ENCODE data around the gene SIRT2. TPM values are rescaled to one million over a fixed set of nuclear protein-coding genes. Genes with fewer than 3 reads are reported as not detected.
A peak's percentile ranks its signal among the peaks of the same experiment; 100 is the strongest.

The SIRT2 gene
- total and polyA plus RNA-seq, 2 of the 13 experiments (the other 11 are each of a cell fraction or from before 2014, with no cell fraction given) = 22.3 to 26.1 TPM

DNA sequence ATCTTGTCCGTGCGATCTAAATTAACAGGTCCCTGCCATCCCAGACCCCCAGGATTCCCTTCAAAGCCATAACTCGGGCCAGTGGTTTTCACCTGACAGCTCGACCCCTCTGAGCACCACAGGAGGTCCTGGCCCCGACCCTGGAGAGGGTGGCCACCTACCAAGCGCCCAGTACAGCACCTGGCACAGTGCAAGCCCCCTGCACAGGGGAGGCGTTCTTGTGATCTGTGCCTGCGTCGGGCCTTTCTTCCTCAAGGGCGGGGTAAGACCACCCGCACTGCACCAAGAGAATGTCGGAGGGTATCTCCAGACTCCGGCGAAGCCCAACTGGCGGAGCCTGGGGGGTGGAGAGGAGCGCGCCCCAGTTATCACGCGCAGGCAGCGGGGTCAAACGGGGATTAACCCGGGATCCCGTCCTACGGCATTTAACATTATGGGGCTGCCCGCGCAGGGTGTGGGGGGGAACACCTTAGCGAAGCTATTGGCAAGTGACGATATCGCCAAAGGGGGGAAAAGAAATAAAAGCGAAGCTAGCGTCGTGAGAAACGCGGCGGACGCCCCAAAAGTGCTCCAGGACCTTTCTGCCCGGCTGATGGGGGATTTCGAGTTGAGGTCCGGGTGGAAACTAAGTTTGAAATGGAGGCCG lies 48.3 kb downstream of the SIRT2 start (continued):
- TF ChIP-seq CHD4 (IDR thresholded peaks at IDR 0.05; ENCODE audit: borderline replicate concordance, low read length) (peak; percentile 72; the same call in 1 of the 2 replicates), SOX13 (IDR thresholded peaks at IDR 0.05) (no peak), SOX13 (CRISPR knock-in tag; conservative IDR thresholded peaks at IDR 0.05 in 1 of 2, IDR thresholded peaks at IDR 0.05 in 1 of 2) (0 out of 4 replicates have a peak, but pooled peaks of 1 of the 2 experiments have one; percentile 8)
- TF ChIP-seq, protein P1, sequence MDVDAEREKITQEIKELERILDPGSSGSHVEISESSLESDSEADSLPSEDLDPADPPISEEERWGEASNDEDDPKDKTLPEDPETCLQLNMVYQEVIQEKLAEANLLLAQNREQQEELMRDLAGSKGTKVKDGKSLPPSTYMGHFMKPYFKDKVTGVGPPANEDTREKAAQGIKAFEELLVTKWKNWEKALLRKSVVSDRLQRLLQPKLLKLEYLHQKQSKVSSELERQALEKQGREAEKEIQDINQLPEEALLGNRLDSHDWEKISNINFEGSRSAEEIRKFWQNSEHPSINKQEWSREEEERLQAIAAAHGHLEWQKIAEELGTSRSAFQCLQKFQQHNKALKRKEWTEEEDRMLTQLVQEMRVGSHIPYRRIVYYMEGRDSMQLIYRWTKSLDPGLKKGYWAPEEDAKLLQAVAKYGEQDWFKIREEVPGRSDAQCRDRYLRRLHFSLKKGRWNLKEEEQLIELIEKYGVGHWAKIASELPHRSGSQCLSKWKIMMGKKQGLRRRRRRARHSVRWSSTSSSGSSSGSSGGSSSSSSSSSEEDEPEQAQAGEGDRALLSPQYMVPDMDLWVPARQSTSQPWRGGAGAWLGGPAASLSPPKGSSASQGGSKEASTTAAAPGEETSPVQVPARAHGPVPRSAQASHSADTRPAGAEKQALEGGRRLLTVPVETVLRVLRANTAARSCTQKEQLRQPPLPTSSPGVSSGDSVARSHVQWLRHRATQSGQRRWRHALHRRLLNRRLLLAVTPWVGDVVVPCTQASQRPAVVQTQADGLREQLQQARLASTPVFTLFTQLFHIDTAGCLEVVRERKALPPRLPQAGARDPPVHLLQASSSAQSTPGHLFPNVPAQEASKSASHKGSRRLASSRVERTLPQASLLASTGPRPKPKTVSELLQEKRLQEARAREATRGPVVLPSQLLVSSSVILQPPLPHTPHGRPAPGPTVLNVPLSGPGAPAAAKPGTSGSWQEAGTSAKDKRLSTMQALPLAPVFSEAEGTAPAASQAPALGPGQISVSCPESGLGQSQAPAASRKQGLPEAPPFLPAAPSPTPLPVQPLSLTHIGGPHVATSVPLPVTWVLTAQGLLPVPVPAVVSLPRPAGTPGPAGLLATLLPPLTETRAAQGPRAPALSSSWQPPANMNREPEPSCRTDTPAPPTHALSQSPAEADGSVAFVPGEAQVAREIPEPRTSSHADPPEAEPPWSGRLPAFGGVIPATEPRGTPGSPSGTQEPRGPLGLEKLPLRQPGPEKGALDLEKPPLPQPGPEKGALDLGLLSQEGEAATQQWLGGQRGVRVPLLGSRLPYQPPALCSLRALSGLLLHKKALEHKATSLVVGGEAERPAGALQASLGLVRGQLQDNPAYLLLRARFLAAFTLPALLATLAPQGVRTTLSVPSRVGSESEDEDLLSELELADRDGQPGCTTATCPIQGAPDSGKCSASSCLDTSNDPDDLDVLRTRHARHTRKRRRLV (CRISPR knock-in tag; IDR thresholded peaks at IDR 0.05) = peak; percentile 45

DNA sequence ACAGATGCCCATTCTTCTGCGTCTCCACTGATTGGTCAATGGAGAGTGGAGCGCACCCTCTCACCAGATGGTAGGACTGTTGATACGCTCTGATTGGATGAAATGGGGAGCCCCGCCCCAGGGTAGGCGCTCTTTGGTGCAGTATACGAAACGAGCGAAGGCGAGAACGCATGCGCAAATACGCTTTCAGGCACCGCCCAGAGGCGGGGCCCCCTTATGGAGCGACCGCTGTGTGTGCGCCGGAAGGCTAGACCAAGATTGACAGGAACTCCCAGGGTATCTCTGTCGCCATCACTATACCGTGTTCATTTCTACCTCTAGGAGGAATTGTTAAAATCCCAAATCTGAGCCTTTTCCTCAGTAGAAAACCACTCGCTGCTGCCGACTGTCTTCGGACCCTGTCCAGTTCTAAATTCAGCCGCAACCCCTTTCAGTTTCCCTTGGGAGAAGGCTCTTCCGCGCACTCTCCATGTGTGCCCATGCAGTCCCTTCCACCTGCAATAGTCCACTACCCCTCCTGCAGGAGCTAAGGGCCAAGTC lies 48.9 kb downstream of the SIRT2 start:
- no peaks in the 10 kb centered on the region; a peak in 1 of 5 replicates for H3K27me3 ChIP-seq (ENCODE audit: control insufficient read depth in 1 of 2, insufficient read depth in 2 of 2, low read length in 2 of 2)
- H3K9ac ChIP-seq (ENCODE audit: insufficient read depth, low read depth, low read length) = peak overlapping the region; percentile 78
- intact Hi-C loops (cut with micrococcal nuclease; ENCODE audit: unreplicated experiment) (loop anchor here (2.0 kb wide), 2 partner anchors 20 to 48 kb away; partner anchors contain the start of genes ECH1, NFKBIB and SIRT2), in situ Hi-C loops (cut with HindIII; ENCODE audit: extremely low pct_ligation_motif_present, low pct_unique_long_range_greater_than_20kb) (no loop called here)
- H3K27ac ChIP-seq (ENCODE audit: extremely low read length, insufficient read depth, low read length) = peak overlapping the region; percentile 96
- H3K36me3 ChIP-seq (replicated peaks in 1 of 2; ENCODE audit: control insufficient read depth in 1 of 2, insufficient read depth in 2 of 2, low read length in 2 of 2) = peaks cover 16 to 24% of the 10 kb centered on the region in 2 experiments
- DNase-seq (ENCODE audit: low spot score) = no peak
- peaks cover 33% of the 10 kb centered on the region for H4K20me1 ChIP-seq (ENCODE audit: insufficient read depth, low read length)
- ChIA-PET CTCF (ENCODE audit: low intra/inter-chr PET ratio, low total read pairs) (no interaction called here), POLR2A (interaction anchor here (0.9 to 9.1 kb wide), 16 partner anchors 10 to 232 kb away, joined by 3 to 148 read pairs (median 6); partner anchors contain the start of genes ACTN4, ECH1, EIF3K and MRPS12)
- BruUV-seq (replicated peaks) = no TSS peak
- 2% methylated on average over 21 of the region's 26 CpGs for WGBS (ENCODE audit: low lambda C conversion rate)
- peak overlapping the region; percentile 62 to 87 (median 72) for H3K4me3 ChIP-seq (replicated peaks in 1 of 3; ENCODE audit: insufficient read depth in 1 of 3, low read depth in 2 of 3, low read length in 3 of 3)
- no peaks in the 10 kb centered on the region for H3K9me3 ChIP-seq (ENCODE audit: low read length)
- peak; percentile 87 for ATAC-seq
- H2AFZ ChIP-seq (ENCODE audit: low read length) = no peak overlapping the region
- FAIRE-seq = peak; percentile 100
- H3K79me2 ChIP-seq (ENCODE audit: insufficient read depth, low read length) = peaks cover 45% of the 10 kb centered on the region
- H3K4me2 ChIP-seq (ENCODE audit: low read depth, low read length) = peak overlapping the region; percentile 88
- H3K4me1 ChIP-seq (ENCODE audit: insufficient read depth, low read length) = peaks cover 59% of the 10 kb centered on the region
- TF ChIP-seq CREM (IDR thresholded peaks at IDR 0.05) = peak; percentile 64; the same call in 1 of the 2 replicates
- TF ChIP-seq CREM (CRISPR knock-in tag; IDR thresholded peaks at IDR 0.05) = no peak
- TF ChIP-seq NFIB (CRISPR knock-in tag; IDR thresholded peaks at IDR 0.05; ENCODE audit: borderline replicate concordance) = no peak
- TF ChIP-seq ZNF598 (CRISPR knock-in tag; IDR thresholded peaks at IDR 0.05; ENCODE audit: borderline replicate concordance) = peak; percentile 12; the same call in 1 of the 2 replicates
- TF ChIP-seq SMYD3 (CRISPR knock-in tag; IDR thresholded peaks at IDR 0.05) = 0 out of 2 replicates have a peak, but pooled peaks have one; percentile 14
- TF ChIP-seq GLI4 (CRISPR knock-in tag; IDR thresholded peaks at IDR 0.05; ENCODE audit: borderline replicate concordance) = 0 out of 2 replicates have a peak, but pooled peaks have one; percentile 3
- 0 out of 2 replicates have a peak, but pooled peaks have one; percentile 2 for TF ChIP-seq SP5 (CRISPR knock-in tag; IDR thresholded peaks at IDR 0.05; ENCODE audit: borderline replicate concordance, low read depth)
- no peak for TF ChIP-seq NR2F1 (CRISPR knock-in tag; IDR thresholded peaks at IDR 0.05)
- TF ChIP-seq, protein P2, sequence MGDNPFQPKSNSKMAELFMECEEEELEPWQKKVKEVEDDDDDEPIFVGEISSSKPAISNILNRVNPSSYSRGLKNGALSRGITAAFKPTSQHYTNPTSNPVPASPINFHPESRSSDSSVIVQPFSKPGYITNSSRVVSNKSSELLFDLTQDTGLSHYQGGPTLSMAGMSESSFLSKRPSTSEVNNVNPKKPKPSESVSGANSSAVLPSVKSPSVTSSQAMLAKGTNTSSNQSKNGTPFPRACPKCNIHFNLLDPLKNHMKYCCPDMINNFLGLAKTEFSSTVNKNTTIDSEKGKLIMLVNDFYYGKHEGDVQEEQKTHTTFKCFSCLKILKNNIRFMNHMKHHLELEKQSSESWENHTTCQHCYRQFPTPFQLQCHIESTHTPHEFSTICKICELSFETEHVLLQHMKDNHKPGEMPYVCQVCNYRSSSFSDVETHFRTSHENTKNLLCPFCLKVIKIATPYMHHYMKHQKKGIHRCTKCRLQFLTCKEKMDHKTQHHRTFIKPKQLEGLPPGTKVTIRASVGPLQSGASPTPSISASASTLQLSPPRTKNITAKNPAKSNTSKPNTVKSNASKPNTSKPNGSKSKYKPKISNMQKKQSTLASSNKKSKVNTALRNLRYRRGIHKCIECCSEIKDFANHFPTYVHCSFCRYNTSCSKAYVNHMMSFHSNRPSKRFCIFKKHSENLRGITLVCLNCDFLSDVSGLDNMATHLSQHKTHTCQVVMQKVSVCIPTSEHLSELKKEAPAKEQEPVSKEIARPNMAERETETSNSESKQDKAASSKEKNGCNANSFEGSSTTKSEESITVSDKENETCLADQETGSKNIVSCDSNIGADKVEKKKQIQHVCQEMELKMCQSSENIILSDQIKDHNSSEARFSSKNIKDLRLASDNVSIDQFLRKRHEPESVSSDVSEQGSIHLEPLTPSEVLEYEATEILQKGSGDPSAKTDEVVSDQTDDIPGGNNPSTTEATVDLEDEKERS (CRISPR knock-in tag; IDR thresholded peaks at IDR 0.05) = peak; percentile 38; the same call in 1 of the 2 replicates

Data from HepG2 (cell line).